Measurements from ENCODE around the gene MTHFD1L.
A peak's percentile ranks its signal among the peaks of the same experiment; 100 is the strongest.
"Not testable (repeated sequence)": the region's sequence is repeated elsewhere in the genome, so short reads cannot be mapped to it uniquely, and the experiment has no call there.

The MTHFD1L gene

DNA sequence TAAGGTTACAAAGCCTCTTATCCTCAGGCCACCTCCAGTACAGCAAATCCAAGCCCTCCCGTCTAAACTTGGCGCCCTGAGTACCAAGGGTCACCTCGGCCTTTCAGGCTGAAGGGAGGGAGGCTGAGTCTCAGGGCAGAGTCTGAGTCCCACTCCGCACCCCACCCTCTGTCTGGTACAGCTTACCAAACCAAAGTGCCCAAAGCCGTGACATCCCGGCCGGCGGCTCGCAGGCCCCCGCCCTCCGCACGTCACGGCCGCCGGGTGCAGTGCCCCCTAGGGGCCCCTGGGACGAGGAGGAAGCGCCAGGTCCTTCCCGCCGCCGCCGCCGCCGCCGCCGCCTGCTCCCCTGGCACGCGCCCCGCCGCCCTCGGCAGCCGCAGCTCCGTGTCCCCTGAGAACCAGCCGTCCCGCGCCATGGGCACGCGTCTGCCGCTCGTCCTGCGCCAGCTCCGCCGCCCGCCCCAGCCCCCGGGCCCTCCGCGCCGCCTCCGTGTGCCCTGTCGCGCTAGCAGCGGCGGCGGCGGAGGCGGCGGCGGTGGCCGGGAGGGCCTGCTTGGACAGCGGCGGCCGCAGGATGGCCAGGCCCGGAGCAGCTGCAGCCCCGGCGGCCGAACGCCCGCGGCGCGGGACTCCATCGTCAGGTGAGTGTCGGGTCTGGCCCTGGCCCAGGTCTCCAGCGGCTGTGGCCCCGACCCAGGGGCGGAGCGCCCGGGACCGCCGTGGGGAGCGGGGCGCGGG, at the start of gene MTHFD1L:
Gene MTHFD1L, plus strand, starts transcription at position 297 of the 741 bp plus-strand sequence. Its CDS starts 121 bp downstream, at position 418.
- peak; percentile 54 for DNase-seq (ENCODE audit: low spot score)

DNA sequence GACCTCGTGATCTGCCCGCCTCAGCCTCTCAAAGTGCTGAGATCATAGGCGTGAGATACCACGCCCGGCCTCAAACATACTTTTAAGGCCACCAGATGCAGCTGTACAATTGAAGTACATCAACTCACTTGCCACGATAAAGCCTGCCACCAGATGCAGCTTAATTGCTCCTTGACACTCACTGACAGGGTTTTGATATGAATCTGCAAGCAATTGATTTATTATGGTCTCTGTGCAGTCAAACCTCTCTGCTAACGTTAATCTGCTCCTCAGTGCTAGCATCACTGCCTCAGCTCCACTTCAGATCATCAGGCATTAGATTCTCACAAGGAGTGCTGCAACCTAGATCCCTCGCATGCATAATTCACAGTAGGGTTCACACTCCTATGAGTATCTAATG, 48.9 kb upstream of the MTHFD1L start:
- not testable (repeated sequence) for DNase-seq (ENCODE audit: low spot score)

DNA sequence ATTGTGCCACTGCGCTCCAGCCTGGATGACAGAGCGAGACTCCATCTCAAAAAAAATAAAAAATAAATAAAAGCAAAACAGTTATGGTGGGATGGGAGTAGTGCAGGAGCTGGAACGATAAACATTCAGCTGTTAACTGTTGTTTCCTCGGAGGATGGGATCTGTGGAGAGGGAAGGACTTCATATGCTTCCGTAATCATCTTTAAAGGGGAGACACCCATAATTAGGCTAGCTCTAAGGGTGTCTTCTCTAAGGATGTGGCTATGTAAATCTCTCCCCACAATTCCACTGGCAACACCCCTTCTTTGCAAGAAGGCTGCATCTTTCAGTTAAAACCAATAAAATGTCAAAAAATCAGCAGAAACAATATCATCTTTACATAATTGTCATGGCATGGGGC, 42.6 kb upstream of the MTHFD1L start:
- no peak for DNase-seq (ENCODE audit: low spot score)

- no peak for DNase-seq (ENCODE audit: low spot score)
These were observed 38.7 kb upstream of the MTHFD1L start for GRCh38 chr6:150826788-150827187.

GRCh38 chr6:150828107-150828506, 37.4 kb upstream of the MTHFD1L start:
- not testable (repeated sequence) for DNase-seq (ENCODE audit: low spot score)

- no peak for DNase-seq (ENCODE audit: low spot score)
These were observed 34.9 kb upstream of the MTHFD1L start for GRCh38 chr6:150830439-150831165.

GRCh38 chr6:150831577-150831976, 33.9 kb upstream of the MTHFD1L start:
- no peak for DNase-seq (ENCODE audit: low spot score)

GRCh38 chr6:150835620-150836019, 29.9 kb upstream of the MTHFD1L start:
- DNase-seq (ENCODE audit: low spot score): no peak

GRCh38 chr6:150840185-150840584, 25.3 kb upstream of the MTHFD1L start:
- no peak for DNase-seq (ENCODE audit: low spot score)

DNA sequence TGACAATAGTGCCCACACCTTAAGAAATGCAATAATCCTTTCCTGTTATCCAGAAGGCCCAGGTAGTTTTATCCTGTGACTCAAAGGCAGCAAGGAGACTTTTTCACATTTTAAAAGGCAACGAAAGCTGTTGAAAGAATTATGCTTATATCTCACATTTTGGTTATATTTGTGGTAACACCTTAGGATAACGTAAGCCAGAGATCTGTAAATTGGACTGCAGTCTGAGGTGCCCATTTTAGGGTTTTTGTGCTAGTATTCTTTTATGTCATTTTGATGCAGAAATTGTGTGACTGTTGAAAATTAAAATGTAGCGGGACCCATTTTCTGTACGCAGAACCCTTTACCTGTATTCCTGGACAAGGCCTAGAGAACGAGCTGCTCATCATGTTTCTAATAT, 24.3 kb upstream of the MTHFD1L start:
- DNase-seq (ENCODE audit: low spot score): no peak

DNA sequence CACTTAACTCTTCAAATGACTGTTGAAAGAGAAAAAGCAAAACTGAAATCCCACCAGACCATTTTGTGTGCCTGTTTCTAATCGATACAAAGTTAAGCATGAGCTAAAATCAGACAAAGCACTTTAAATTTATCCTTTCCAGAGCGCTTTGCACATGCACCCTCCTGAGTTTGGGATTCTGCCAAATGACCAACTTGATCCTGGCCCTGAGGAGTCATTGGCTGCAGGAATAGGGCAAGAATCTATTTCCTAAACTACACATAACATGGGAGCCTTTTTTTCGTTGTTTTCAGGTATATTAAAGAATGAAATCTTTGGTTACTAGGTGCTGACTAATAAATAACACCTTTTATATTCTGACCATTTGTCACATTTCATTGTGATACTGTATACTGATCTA, 23.8 kb upstream of the MTHFD1L start:
- no peak for DNase-seq (ENCODE audit: low spot score)

GRCh38 chr6:150844371-150844770, 21.1 kb upstream of the MTHFD1L start:
- DNase-seq (ENCODE audit: low spot score): no peak

DNA sequence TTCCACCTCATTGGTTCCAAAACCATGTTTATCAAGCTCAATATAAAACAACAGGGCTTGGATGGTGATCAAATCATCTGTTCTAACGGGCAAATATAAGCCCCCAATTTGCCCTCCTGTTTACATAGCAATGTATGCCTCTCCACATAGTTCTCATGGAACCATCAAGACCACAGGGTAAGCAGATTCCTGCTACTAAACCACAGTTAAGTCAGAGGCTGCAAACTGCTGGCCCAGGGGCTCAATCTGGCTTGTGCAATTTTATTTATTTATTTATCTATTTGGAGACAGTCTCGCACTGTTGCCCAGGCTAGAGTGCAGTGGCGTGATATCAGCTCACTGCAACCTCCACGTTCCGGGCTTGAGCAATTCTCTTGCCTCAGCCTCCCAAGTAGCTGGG, 18.9 kb upstream of the MTHFD1L start:
- no peak for DNase-seq (ENCODE audit: low spot score)

GRCh38 chr6:150848400-150848799, 17.1 kb upstream of the MTHFD1L start:
- DNase-seq (ENCODE audit: low spot score): no peak

DNA sequence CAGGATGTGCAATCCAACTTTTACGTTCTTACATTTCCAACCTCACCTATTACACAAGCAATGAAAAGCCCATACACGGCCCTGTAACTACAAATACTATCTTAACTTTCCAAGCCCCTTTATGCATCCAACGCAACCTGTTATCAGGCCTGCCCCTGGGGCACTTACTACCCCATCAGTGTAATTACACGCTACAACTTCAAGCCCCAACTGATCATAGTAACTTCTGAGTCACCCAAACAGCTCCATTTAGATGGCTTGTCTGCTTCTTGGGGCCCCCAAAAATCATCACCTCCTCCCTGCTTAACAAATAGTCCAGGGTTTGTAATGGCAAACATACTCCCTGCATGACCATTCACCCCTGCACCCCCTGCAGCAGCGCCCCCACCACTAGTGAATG, 11.1 kb upstream of the MTHFD1L start:
- not testable (repeated sequence) for DNase-seq (ENCODE audit: low spot score)

GRCh38 chr6:150855171-150855570, 10.3 kb upstream of the MTHFD1L start:
- not testable (repeated sequence) for DNase-seq (ENCODE audit: low spot score)

GRCh38 chr6:150857062-150857944, 8.2 kb upstream of the MTHFD1L start:
- no peak for DNase-seq (ENCODE audit: low spot score)

GRCh38 chr6:150857945-150858308, 7.6 kb upstream of the MTHFD1L start:
- no peak for DNase-seq (ENCODE audit: low spot score)

- DNase-seq (ENCODE audit: low spot score): peak; percentile 36
These were observed 3.9 kb upstream of the MTHFD1L start for GRCh38 chr6:150861448-150862168.

- no peak for DNase-seq (ENCODE audit: low spot score)
These were observed 2.1 kb upstream of the MTHFD1L start for GRCh38 chr6:150863213-150863928.

- DNase-seq (ENCODE audit: low spot score): no peak
These were observed 478 bp upstream of the MTHFD1L start for GRCh38 chr6:150865043-150865405.
